CD8-positive, alpha-beta memory T cell (primary cell): ENCODE data around the gene P2RX7. TPM values are rescaled to one million over a fixed set of nuclear protein-coding genes. Genes with fewer than 3 reads are reported as not detected.

ENCODE experiments used
- CTCF ChIA-PET: fragments of 350-600 bp; sonication (Branson Sonifier 250); formaldehyde crosslinking; loops from one replicate; lab custom pipeline; 2021; ENCODE audit warnings: antibody characterized with exemption; lab: Charles Lee
- POLR2A ChIA-PET: fragments of 350-600 bp; sonication (Branson Sonifier 250); formaldehyde crosslinking; loops from one replicate; lab custom pipeline; 2021; ENCODE audit warnings: antibody characterized with exemption; lab: Charles Lee
- DNase-seq, 5 donors: peaks; one replicate each; pipeline versions ENCODE4 v3.0.0 to v3.0.0-alpha.2; 2020 to 2022; ENCODE audit warnings: mixed read lengths in 1 of 5
- H3K27ac ChIP-seq: one replicate; pipeline ENCODE4 v1.7.0; 2013; ENCODE audit warnings: low read depth, mild to moderate bottlenecking, low read length, moderate library complexity
- H3K27me3 ChIP-seq: 2 replicates; pipeline ENCODE4 v1.7.0; 2013; ENCODE audit warnings: low read length, mild to moderate bottlenecking; ENCODE audit not compliant: insufficient read depth, poor library complexity, severe bottlenecking
- H3K36me3 ChIP-seq: 2 replicates; pipeline ENCODE4 v1.7.0; 2013; ENCODE audit warnings: mild to moderate bottlenecking, low read length, moderate library complexity; ENCODE audit not compliant: insufficient read depth
- H3K4me1 ChIP-seq: 2 replicates; pipeline ENCODE4 v1.7.0; 2013; ENCODE audit warnings: mild to moderate bottlenecking, low read length, moderate library complexity; ENCODE audit not compliant: insufficient read depth
- H3K4me3 ChIP-seq: 2 replicates; pipeline ENCODE4 v1.7.0; 2013; ENCODE audit warnings: mild to moderate bottlenecking, low read length
- H3K9me3 ChIP-seq: 2 replicates; pipeline ENCODE4 v1.7.0; 2013; ENCODE audit warnings: mild to moderate bottlenecking, low read length
- H3K27ac Mint-ChIP-seq, 8 donors: one replicate each; pipeline ENCODE4 v1.8.0; 2020 to 2021; ENCODE audit warnings: mixed read lengths in 8 of 8, mild to moderate bottlenecking in 6 of 8, inconsistent platforms in 3 of 8, moderate library complexity in 3 of 8
- H3K27me3 Mint-ChIP-seq, 2 donors: one replicate each; pipeline ENCODE4 v1.8.0; 2020 to 2021; ENCODE audit warnings: mixed read lengths in 2 of 2, mild to moderate bottlenecking in 1 of 2, moderate library complexity in 1 of 2
- H3K36me3 Mint-ChIP-seq, 3 donors: one replicate each; pipeline ENCODE4 v1.8.0; 2020 to 2021; ENCODE audit warnings: mixed read lengths in 3 of 3, inconsistent platforms in 1 of 3, mild to moderate bottlenecking in 1 of 3
- H3K4me1 Mint-ChIP-seq, 3 donors: one replicate each; pipeline ENCODE4 v1.8.0; 2020 to 2021; ENCODE audit warnings: mixed read lengths in 3 of 3, inconsistent platforms in 1 of 3, mild to moderate bottlenecking in 1 of 3
- H3K4me3 Mint-ChIP-seq, 7 donors: one replicate each; pipeline ENCODE4 v1.8.0; 2020 to 2021; ENCODE audit warnings: mixed read lengths in 7 of 7, mild to moderate bottlenecking in 6 of 7, moderate library complexity in 4 of 7, inconsistent platforms in 2 of 7
- H3K9me3 Mint-ChIP-seq, 5 donors: one replicate each; pipeline ENCODE4 v1.8.0; 2020 to 2022; ENCODE audit warnings: mixed read lengths in 5 of 5, mild to moderate bottlenecking in 3 of 5, moderate library complexity in 2 of 5, inconsistent platforms in 1 of 5
- polyA plus RNA-seq: library from polyadenylated mRNA; unstranded; fragments of 300-500 nt; fragmentation: Illumina TruSeq; gene quantifications from one replicate; pipeline ENCODE4 v1.2.3, GENCODE V29; 2021
- total RNA-seq, 2 experiments: library from RNA; stranded (reverse); gene quantifications; one replicate each; pipeline ENCODE4 v1.2.3, GENCODE V29; 2021

P2RX7 gene
- total and polyA plus RNA-seq, 3 experiments from 2014 or later, result 4.3 to 9.2 (median 4.5) TPM

DNA sequence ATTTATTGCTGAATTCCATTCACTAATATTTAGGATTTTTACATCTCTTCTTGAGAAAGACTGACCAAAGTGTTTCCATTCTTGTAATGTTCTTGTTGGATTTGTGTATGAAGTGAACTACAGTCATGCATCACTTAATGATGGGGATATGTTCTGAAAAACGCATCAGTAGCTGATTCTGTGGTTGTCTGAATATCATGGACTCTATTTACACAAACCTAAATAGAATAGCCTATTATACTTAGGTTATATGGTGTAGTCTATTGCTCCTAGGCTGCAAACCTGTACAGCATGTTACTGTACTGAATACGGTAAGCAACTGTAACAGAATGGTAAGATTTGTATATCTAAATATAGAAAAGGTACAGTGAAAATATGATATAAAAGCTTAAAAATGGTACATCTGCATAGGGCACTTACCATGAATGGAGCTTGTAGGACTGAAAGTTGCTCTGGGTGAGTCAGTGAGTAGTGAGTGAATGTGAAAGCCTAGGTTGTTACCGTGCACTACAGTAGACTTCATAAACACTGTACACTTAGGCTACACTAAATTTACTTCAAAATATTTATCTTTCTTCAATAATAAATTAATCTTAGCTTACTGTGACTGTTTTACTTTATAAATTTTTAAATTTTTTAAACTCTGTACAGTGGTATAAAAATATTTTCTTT is 49.7 kb downstream of the P2RX7 start:
- Histone ChIP-seq H3K27me3 (no peaks in the 10 kb centered on the region), H3K4me1 (no peaks in the 10 kb centered on the region), H3K9me3 (no peaks in the 10 kb centered on the region), H3K27ac (no peak overlapping the region), H3K36me3 (no peaks in the 10 kb centered on the region), H3K4me3 (no peak overlapping the region)
- no peak overlapping the region for H3K4me3 Mint-ChIP-seq
- peaks cover 5 to 33% (median 16%) of the 10 kb centered on the region in 3 donors for H3K36me3 Mint-ChIP-seq
- no peak for DNase-seq
- ChIA-PET CTCF (no interaction called here), POLR2A (no interaction called here)
- H3K4me1 Mint-ChIP-seq, result no peaks in the 10 kb centered on the region
- H3K9me3 Mint-ChIP-seq, result peaks cover 0 to 8% (median 0%) of the 10 kb centered on the region in 5 donors
- H3K27ac Mint-ChIP-seq, result peak overlapping the region in 1 of 8 donors; percentile 19
- no peaks in the 10 kb centered on the region for H3K27me3 Mint-ChIP-seq

DNA sequence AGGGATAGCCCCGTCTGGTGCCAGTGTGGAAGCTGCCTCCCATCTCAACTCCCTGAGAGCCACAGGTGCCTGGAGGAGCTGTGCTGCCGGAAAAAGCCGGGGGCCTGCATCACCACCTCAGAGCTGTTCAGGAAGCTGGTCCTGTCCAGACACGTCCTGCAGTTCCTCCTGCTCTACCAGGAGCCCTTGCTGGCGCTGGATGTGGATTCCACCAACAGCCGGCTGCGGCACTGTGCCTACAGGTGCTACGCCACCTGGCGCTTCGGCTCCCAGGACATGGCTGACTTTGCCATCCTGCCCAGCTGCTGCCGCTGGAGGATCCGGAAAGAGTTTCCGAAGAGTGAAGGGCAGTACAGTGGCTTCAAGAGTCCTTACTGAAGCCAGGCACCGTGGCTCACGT is 51.7 kb downstream of the P2RX7 start:
- no peaks in the 10 kb centered on the region for H3K4me1 ChIP-seq
- H3K27me3 Mint-ChIP-seq, result no peaks in the 10 kb centered on the region
- peaks cover 8 to 25% (median 12%) of the 10 kb centered on the region in 3 donors for H3K36me3 Mint-ChIP-seq
- H3K36me3 ChIP-seq, result no peaks in the 10 kb centered on the region
- no peak overlapping the region for H3K4me3 ChIP-seq
- POLR2A ChIA-PET, result no interaction called here
- peaks cover 0 to 8% (median 0%) of the 10 kb centered on the region in 5 donors for H3K9me3 Mint-ChIP-seq
- no peak for DNase-seq
- no peak overlapping the region for H3K27ac ChIP-seq
- H3K4me3 Mint-ChIP-seq, result no peak overlapping the region
- no peak overlapping the region for H3K27ac Mint-ChIP-seq
- no peaks in the 10 kb centered on the region for H3K4me1 Mint-ChIP-seq
- CTCF ChIA-PET, result interaction anchor here (1.6 kb wide), 1 partner anchor 41 kb away, joined by 3 read pairs; no protein-coding TSS in a partner anchor
- H3K27me3 ChIP-seq, result no peaks in the 10 kb centered on the region
- no peaks in the 10 kb centered on the region for H3K9me3 ChIP-seq

DNA sequence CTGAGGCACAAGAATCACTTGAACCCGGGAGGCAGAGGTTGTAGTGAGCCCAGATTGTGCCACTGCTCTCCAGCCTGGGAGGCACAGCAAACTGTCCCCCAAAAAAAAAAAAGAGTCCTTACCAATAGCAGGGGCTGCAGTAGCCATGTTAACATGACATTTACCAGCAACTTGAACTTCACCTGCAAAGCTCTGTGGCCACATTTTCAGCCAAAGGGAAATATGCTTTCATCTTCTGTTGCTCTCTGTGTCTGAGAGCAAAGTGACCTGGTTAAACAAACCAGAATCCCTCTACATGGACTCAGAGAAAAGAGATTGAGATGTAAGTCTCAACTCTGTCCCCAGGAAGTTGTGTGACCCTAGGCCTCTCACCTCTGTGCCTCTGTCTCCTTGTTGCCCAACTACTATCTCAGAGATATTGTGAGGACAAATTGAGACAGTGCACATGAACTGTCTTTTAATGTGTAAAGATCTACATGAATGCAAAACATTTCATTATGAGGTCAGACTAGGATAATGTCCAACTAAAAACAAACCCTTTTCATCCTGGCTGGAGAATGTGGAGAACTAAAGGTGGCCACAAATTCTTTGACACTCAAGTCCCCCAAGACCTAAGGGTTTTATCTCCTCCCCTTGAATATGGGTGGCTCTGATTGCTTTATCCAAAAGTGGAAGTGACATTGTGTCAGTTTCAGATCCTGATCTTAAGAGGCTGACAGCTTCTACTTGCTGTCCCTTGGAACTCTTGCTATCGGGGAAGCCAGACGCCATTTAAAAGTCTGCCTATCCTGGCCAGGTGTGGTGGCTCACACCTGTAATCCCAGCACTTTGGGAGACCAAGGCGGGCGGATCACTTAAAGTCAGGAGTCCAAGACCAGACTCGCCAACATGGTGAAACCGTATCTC is 52.6 kb downstream of the P2RX7 start:
- H3K9me3 ChIP-seq, result no peaks in the 10 kb centered on the region
- Mint-ChIP-seq H3K27me3 (no peaks in the 10 kb centered on the region), H3K4me1 (no peaks in the 10 kb centered on the region), H3K27ac (no peak overlapping the region), H3K9me3 (peaks cover 0 to 8% (median 0%) of the 10 kb centered on the region in 5 donors), H3K36me3 (peaks cover 8 to 21% (median 12%) of the 10 kb centered on the region in 3 donors), H3K4me3 (no peak overlapping the region)
- H3K36me3 ChIP-seq, result no peaks in the 10 kb centered on the region
- ChIA-PET CTCF (interaction anchor here (1.6 kb wide), 1 partner anchor 42 kb away, joined by 3 read pairs; no protein-coding TSS in a partner anchor), POLR2A (no interaction called here)
- DNase-seq, result no peak
- no peak overlapping the region for H3K4me3 ChIP-seq
- no peaks in the 10 kb centered on the region for H3K4me1 ChIP-seq
- no peak overlapping the region for H3K27ac ChIP-seq
- no peaks in the 10 kb centered on the region for H3K27me3 ChIP-seq

DNA sequence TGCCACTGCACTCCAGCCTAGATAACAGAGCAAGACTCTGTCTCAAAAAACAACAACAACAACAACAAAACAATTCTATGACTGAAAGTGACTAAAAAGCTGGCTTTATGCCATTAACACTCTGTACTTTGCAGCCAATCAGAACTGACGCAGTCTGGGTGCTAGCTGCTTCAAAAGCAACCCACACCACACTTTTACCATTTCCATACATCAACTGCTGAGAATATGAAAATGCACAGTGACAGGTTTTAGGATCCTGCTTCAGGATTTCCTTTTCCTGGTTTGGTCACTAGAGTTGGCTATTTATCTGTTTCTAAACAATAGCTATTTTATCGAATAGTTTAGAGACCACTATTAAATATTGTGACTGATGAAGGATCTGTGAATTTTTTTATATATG is 54.1 kb downstream of the P2RX7 start:
- ChIA-PET CTCF (interaction anchor here (1.2 kb wide), 1 partner anchor 11 kb away, joined by 4 read pairs; no protein-coding TSS in a partner anchor), POLR2A (no interaction called here)
- Mint-ChIP-seq H3K9me3 (peaks cover 0 to 3% (median 0%) of the 10 kb centered on the region in 5 donors), H3K4me1 (no peaks in the 10 kb centered on the region), H3K36me3 (peaks cover 6 to 17% (median 8%) of the 10 kb centered on the region in 3 donors), H3K27me3 (no peaks in the 10 kb centered on the region), H3K4me3 (no peak overlapping the region), H3K27ac (peak overlapping the region in 1 of 8 donors; percentile 33)
- Histone ChIP-seq H3K9me3 (no peaks in the 10 kb centered on the region), H3K27me3 (no peaks in the 10 kb centered on the region), H3K4me3 (no peak overlapping the region), H3K36me3 (no peaks in the 10 kb centered on the region), H3K4me1 (no peaks in the 10 kb centered on the region), H3K27ac (no peak overlapping the region)
- no peak for DNase-seq

DNA sequence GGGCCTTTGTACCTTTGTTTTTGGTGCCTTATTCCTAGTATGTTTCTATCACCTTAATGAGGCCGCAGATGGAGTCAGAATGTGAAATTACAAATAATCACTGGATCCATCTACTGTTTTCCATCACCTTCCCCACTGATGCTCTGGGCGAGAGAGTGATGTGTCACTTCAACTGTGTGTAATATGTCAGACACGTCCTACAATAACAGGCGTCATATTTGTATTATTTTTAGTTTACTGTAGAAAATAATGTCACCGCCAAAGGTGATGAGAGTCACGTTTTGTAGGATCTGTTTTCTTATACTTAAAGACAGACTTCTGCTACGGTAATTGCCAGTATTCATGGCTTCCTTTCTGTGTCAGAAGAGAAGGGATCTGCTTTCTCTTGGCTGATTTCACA is 54.8 kb downstream of the P2RX7 start:
- Mint-ChIP-seq H3K4me1 (no peaks in the 10 kb centered on the region), H3K36me3 (peaks cover 0 to 11% (median 8%) of the 10 kb centered on the region in 3 donors), H3K9me3 (no peaks in the 10 kb centered on the region), H3K27ac (peak overlapping the region in 3 of 8 donors; percentile 3 to 81 (median 23)), H3K27me3 (no peaks in the 10 kb centered on the region), H3K4me3 (no peak overlapping the region)
- H3K4me1 ChIP-seq, result no peaks in the 10 kb centered on the region
- CTCF ChIA-PET, result no interaction called here
- H3K27me3 ChIP-seq, result no peaks in the 10 kb centered on the region
- H3K9me3 ChIP-seq, result no peaks in the 10 kb centered on the region
- H3K27ac ChIP-seq, result no peak overlapping the region
- no peaks in the 10 kb centered on the region for H3K36me3 ChIP-seq
- POLR2A ChIA-PET, result interaction anchor here (0.6 kb wide), 1 partner anchor 392 kb away, joined by 5 read pairs; no protein-coding TSS in a partner anchor
- H3K4me3 ChIP-seq, result no peak overlapping the region
- no peak for DNase-seq

DNA sequence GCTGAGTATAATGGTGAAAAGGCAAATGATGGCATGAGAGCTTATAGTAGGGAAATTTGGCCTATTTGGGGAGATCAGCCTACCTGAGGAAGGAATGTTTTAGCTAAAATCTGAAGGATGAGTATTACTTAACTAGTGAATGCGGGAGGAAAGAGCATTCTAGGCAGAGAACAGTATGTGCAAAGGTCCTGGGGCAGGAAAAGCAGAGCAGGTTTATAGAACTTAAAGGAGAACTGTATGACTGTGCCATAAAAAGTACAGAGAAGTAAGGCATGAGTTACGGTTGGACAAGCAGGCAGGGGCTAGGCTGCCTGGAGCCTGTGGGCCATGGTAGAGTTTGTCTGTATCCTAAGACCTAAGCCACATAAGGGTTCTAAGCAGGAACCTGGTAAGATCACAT is 55.6 kb downstream of the P2RX7 start:
- CTCF ChIA-PET, result no interaction called here
- Histone ChIP-seq H3K27me3 (no peaks in the 10 kb centered on the region), H3K4me3 (no peak overlapping the region), H3K27ac (no peak overlapping the region), H3K9me3 (no peaks in the 10 kb centered on the region), H3K36me3 (no peaks in the 10 kb centered on the region), H3K4me1 (no peaks in the 10 kb centered on the region)
- Mint-ChIP-seq H3K27ac (no peak overlapping the region), H3K27me3 (no peaks in the 10 kb centered on the region), H3K4me3 (no peak overlapping the region), H3K9me3 (no peaks in the 10 kb centered on the region), H3K4me1 (no peaks in the 10 kb centered on the region), H3K36me3 (peaks cover 0 to 11% (median 8%) of the 10 kb centered on the region in 3 donors)
- DNase-seq, result no peak
- POLR2A ChIA-PET, result no interaction called here

DNA sequence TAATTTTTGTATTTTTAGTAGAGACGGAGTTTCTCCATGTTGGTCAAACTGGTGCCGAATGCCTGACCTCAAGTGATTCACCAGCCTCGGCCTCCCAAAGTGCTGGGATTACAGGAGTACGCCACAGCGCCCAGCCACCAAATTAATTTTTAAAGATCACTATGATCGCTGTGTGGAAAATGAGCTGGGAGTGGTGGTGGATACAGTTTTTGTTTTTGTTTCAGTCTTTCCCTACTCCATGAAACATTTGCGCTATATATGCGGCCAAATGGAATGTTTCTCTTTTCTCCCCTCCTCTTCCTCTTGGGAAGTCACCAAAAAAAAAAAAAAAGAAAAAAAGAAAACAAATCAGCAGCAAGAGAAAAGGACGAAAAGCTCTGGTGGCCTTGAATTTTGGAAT is 56.5 kb downstream of the P2RX7 start:
- no peaks in the 10 kb centered on the region for H3K9me3 ChIP-seq
- Mint-ChIP-seq H3K4me3 (no peak overlapping the region), H3K36me3 (peaks cover 0 to 11% (median 8%) of the 10 kb centered on the region in 3 donors), H3K27ac (peak overlapping the region in 1 of 8 donors; percentile 54), H3K9me3 (no peaks in the 10 kb centered on the region), H3K27me3 (no peaks in the 10 kb centered on the region), H3K4me1 (no peaks in the 10 kb centered on the region)
- POLR2A ChIA-PET, result no interaction called here
- no peaks in the 10 kb centered on the region for H3K4me1 ChIP-seq
- no peaks in the 10 kb centered on the region for H3K27me3 ChIP-seq
- H3K4me3 ChIP-seq, result no peak overlapping the region
- H3K27ac ChIP-seq, result no peak overlapping the region
- CTCF ChIA-PET, result interaction anchor here (1.3 kb wide), 1 partner anchor 20 kb away, joined by 3 read pairs; no protein-coding TSS in a partner anchor
- no peaks in the 10 kb centered on the region for H3K36me3 ChIP-seq
- DNase-seq, result no peak
